ENCODE data around the gene SLX4IP. TPM values are rescaled to one million over a fixed set of nuclear protein-coding genes. Genes with fewer than 3 reads are reported as not detected.

The SLX4IP gene
- total RNA-seq, 5 donors from 2014 or later (not counting 1 experiment from before 2014, with no cell fraction given), result 4.2 to 5.9 (median 5.2) TPM

- Mint-ChIP-seq H3K27me3 (no peaks in the 10 kb centered on the region), H3K36me3 (no peaks in the 10 kb centered on the region), H3K9me3 (no peaks in the 10 kb centered on the region), H3K4me1 (no peaks in the 10 kb centered on the region), H3K4me3 (no peak overlapping the region), H3K27ac (no peak overlapping the region)
- Histone ChIP-seq H3K9me3 (no peaks in the 10 kb centered on the region), H3K27me3 (replicated peaks in 1 of 2; ENCODE audit: control insufficient read depth in 2 of 2, extremely low read depth in 1 of 2, insufficient read depth in 2 of 2, low read length in 1 of 2) (no peaks in the 10 kb centered on the region), H3K36me3 (ENCODE audit: control insufficient read depth in 2 of 2, extremely low read depth in 1 of 2, insufficient read depth in 1 of 2, low read length in 1 of 2) (no peaks in the 10 kb centered on the region), H3K4me1 (ENCODE audit: control insufficient read depth in 1 of 2, extremely low read depth in 1 of 2, insufficient read depth in 2 of 2, low read length in 2 of 2) (no peaks in the 10 kb centered on the region), H3K4me3 (ENCODE audit: control insufficient read depth in 1 of 2, extremely low read depth in 1 of 2, low read length in 1 of 2) (no peak overlapping the region), H3K27ac (ENCODE audit: low read length) (no peak overlapping the region)
- 100% methylated on average over 1 of the region's 3 CpGs for WGBS (ENCODE audit: insufficient coverage)
- DNase-seq (no peak), ATAC-seq (replicated peaks in 1 of 4) (no peak)
- CTCF ChIA-PET, result no interaction called here
- POLR2A ChIA-PET, result no interaction called here
Measured at GRCh38 chr20:10398834-10399369, 36.2 kb upstream of the SLX4IP start.

- no peak overlapping the region for H3K27ac ChIP-seq (ENCODE audit: low read length)
- 100% methylated on average over 1 of the region's 3 CpGs for WGBS (ENCODE audit: insufficient coverage)
- no peaks in the 10 kb centered on the region for H3K9me3 ChIP-seq
- Mint-ChIP-seq H3K27me3 (no peaks in the 10 kb centered on the region), H3K27ac (no peak overlapping the region), H3K4me1 (no peaks in the 10 kb centered on the region), H3K4me3 (no peak overlapping the region), H3K36me3 (peaks cover 14% of the 10 kb centered on the region), H3K9me3 (no peaks in the 10 kb centered on the region)
- peaks cover 0 to 11% of the 10 kb centered on the region in 2 donors for H3K36me3 ChIP-seq (ENCODE audit: control insufficient read depth in 2 of 2, extremely low read depth in 1 of 2, insufficient read depth in 1 of 2, low read length in 1 of 2)
- no peak overlapping the region for H3K4me3 ChIP-seq (ENCODE audit: control insufficient read depth in 1 of 2, extremely low read depth in 1 of 2, low read length in 1 of 2)
- ATAC-seq (replicated peaks in 1 of 4) (no peak), DNase-seq (no peak)
- POLR2A ChIA-PET, result no interaction called here
- CTCF ChIA-PET, result no interaction called here
- H3K27me3 ChIP-seq (replicated peaks in 1 of 2; ENCODE audit: control insufficient read depth in 2 of 2, extremely low read depth in 1 of 2, insufficient read depth in 2 of 2, low read length in 1 of 2), result no peaks in the 10 kb centered on the region
- H3K4me1 ChIP-seq (ENCODE audit: control insufficient read depth in 1 of 2, extremely low read depth in 1 of 2, insufficient read depth in 2 of 2, low read length in 2 of 2), result no peaks in the 10 kb centered on the region
Measured at GRCh38 chr20:10402938-10403608, 32.0 kb upstream of the SLX4IP start.

GRCh38 chr20:10404023-10404628, 31.0 kb upstream of the SLX4IP start:
- POLR2A ChIA-PET, result no interaction called here
- H3K4me1 Mint-ChIP-seq, result no peaks in the 10 kb centered on the region
- peaks cover 16% of the 10 kb centered on the region for H3K36me3 Mint-ChIP-seq
- Histone ChIP-seq H3K4me1 (ENCODE audit: control insufficient read depth in 1 of 2, extremely low read depth in 1 of 2, insufficient read depth in 2 of 2, low read length in 2 of 2) (no peaks in the 10 kb centered on the region), H3K9me3 (no peaks in the 10 kb centered on the region), H3K36me3 (ENCODE audit: control insufficient read depth in 2 of 2, extremely low read depth in 1 of 2, insufficient read depth in 1 of 2, low read length in 1 of 2) (peaks cover 0 to 11% of the 10 kb centered on the region in 2 donors), H3K27me3 (replicated peaks in 1 of 2; ENCODE audit: control insufficient read depth in 2 of 2, extremely low read depth in 1 of 2, insufficient read depth in 2 of 2, low read length in 1 of 2) (no peaks in the 10 kb centered on the region), H3K27ac (ENCODE audit: low read length) (no peak overlapping the region), H3K4me3 (ENCODE audit: control insufficient read depth in 1 of 2, extremely low read depth in 1 of 2, low read length in 1 of 2) (no peak overlapping the region)
- DNase-seq, result no peak
- WGBS (ENCODE audit: insufficient coverage), result no CpG with 5 or more reads among the region's 2 CpGs
- H3K27ac Mint-ChIP-seq, result no peak overlapping the region
- no peaks in the 10 kb centered on the region for H3K9me3 Mint-ChIP-seq
- ATAC-seq (replicated peaks in 1 of 4), result no peak
- H3K4me3 Mint-ChIP-seq, result no peak overlapping the region
- no peaks in the 10 kb centered on the region for H3K27me3 Mint-ChIP-seq
- CTCF ChIA-PET, result no interaction called here

GRCh38 chr20:10404959-10405530, 30.1 kb upstream of the SLX4IP start:
- Mint-ChIP-seq H3K27me3 (no peaks in the 10 kb centered on the region), H3K4me3 (no peak overlapping the region), H3K27ac (no peak overlapping the region), H3K36me3 (peaks cover 16% of the 10 kb centered on the region), H3K4me1 (no peaks in the 10 kb centered on the region), H3K9me3 (no peaks in the 10 kb centered on the region)
- peaks cover 0 to 11% of the 10 kb centered on the region in 2 donors for H3K36me3 ChIP-seq (ENCODE audit: control insufficient read depth in 2 of 2, extremely low read depth in 1 of 2, insufficient read depth in 1 of 2, low read length in 1 of 2)
- no peaks in the 10 kb centered on the region for H3K4me1 ChIP-seq (ENCODE audit: control insufficient read depth in 1 of 2, extremely low read depth in 1 of 2, insufficient read depth in 2 of 2, low read length in 2 of 2)
- 94% methylated on average over 2 of the region's 4 CpGs for WGBS (ENCODE audit: insufficient coverage)
- H3K9me3 ChIP-seq, result no peaks in the 10 kb centered on the region
- ATAC-seq (replicated peaks in 1 of 4), result no peak
- ChIA-PET POLR2A (no interaction called here), CTCF (no interaction called here)
- H3K27ac ChIP-seq (ENCODE audit: low read length), result no peak overlapping the region
- no peak overlapping the region for H3K4me3 ChIP-seq (ENCODE audit: control insufficient read depth in 1 of 2, extremely low read depth in 1 of 2, low read length in 1 of 2)
- DNase-seq, result no peak
- H3K27me3 ChIP-seq (replicated peaks in 1 of 2; ENCODE audit: control insufficient read depth in 2 of 2, extremely low read depth in 1 of 2, insufficient read depth in 2 of 2, low read length in 1 of 2), result no peaks in the 10 kb centered on the region

GRCh38 chr20:10408108-10408813, 26.8 kb upstream of the SLX4IP start:
- Mint-ChIP-seq H3K27ac (no peak overlapping the region), H3K27me3 (no peaks in the 10 kb centered on the region), H3K36me3 (peaks cover 23% of the 10 kb centered on the region), H3K9me3 (no peaks in the 10 kb centered on the region), H3K4me3 (no peak overlapping the region), H3K4me1 (no peaks in the 10 kb centered on the region)
- Histone ChIP-seq H3K27ac (ENCODE audit: low read length) (no peak overlapping the region), H3K36me3 (ENCODE audit: control insufficient read depth in 2 of 2, extremely low read depth in 1 of 2, insufficient read depth in 1 of 2, low read length in 1 of 2) (peaks cover 5 to 16% of the 10 kb centered on the region in 2 donors), H3K9me3 (no peaks in the 10 kb centered on the region), H3K4me3 (ENCODE audit: control insufficient read depth in 1 of 2, extremely low read depth in 1 of 2, low read length in 1 of 2) (no peak overlapping the region), H3K4me1 (ENCODE audit: control insufficient read depth in 1 of 2, extremely low read depth in 1 of 2, insufficient read depth in 2 of 2, low read length in 2 of 2) (no peaks in the 10 kb centered on the region), H3K27me3 (replicated peaks in 1 of 2; ENCODE audit: control insufficient read depth in 2 of 2, extremely low read depth in 1 of 2, insufficient read depth in 2 of 2, low read length in 1 of 2) (no peaks in the 10 kb centered on the region)
- WGBS (ENCODE audit: insufficient coverage), result no CpG with 5 or more reads among the region's 2 CpGs
- CTCF ChIA-PET, result interaction anchor here (0.5 to 0.9 kb wide), 2 partner anchors 19 to 25 kb away, joined by 5 to 9 read pairs; no protein-coding TSS in a partner anchor
- POLR2A ChIA-PET, result no interaction called here
- ATAC-seq (replicated peaks in 1 of 4) (no peak), DNase-seq (no peak)

- DNase-seq (no peak), ATAC-seq (replicated peaks in 1 of 4) (no peak)
- H3K4me1 Mint-ChIP-seq, result peaks cover 2 to 8% (median 6%) of the 10 kb centered on the region in 3 donors
- ChIA-PET CTCF (no interaction called here), POLR2A (interaction anchor here in 1 of 2 donors (0.6 kb wide), 1 partner anchor 88 kb away, joined by 13 read pairs; no protein-coding TSS in a partner anchor)
- no peaks in the 10 kb centered on the region for H3K9me3 ChIP-seq
- no peak overlapping the region for H3K4me3 ChIP-seq (ENCODE audit: control insufficient read depth in 1 of 2, extremely low read depth in 1 of 2, low read length in 1 of 2)
- no peak overlapping the region for H3K27ac Mint-ChIP-seq
- no peaks in the 10 kb centered on the region for H3K27me3 ChIP-seq (replicated peaks in 1 of 2; ENCODE audit: control insufficient read depth in 2 of 2, extremely low read depth in 1 of 2, insufficient read depth in 2 of 2, low read length in 1 of 2)
- WGBS (ENCODE audit: insufficient coverage), result no CpG with 5 or more reads among the region's 1 CpG
- H3K27ac ChIP-seq (ENCODE audit: low read length), result no peak overlapping the region
- H3K36me3 Mint-ChIP-seq, result peaks cover 25% of the 10 kb centered on the region
- H3K9me3 Mint-ChIP-seq, result no peaks in the 10 kb centered on the region
- H3K36me3 ChIP-seq (ENCODE audit: control insufficient read depth in 2 of 2, extremely low read depth in 1 of 2, insufficient read depth in 1 of 2, low read length in 1 of 2), result peaks cover 5 to 8% of the 10 kb centered on the region in 2 donors
- H3K4me3 Mint-ChIP-seq, result no peak overlapping the region
- H3K4me1 ChIP-seq (ENCODE audit: control insufficient read depth in 1 of 2, extremely low read depth in 1 of 2, insufficient read depth in 2 of 2, low read length in 2 of 2), result no peaks in the 10 kb centered on the region
- H3K27me3 Mint-ChIP-seq, result no peaks in the 10 kb centered on the region
Measured at GRCh38 chr20:10411673-10412072, 23.4 kb upstream of the SLX4IP start.
